GM18508 (cell line): ENCODE results near the gene MNAT1.

Experiments used
- ATAC-seq: cut with Tn5 transposase; IDR thresholded peaks from one replicate; pipeline ENCODE4 v1.9.1; 2021; ENCODE audit warnings: moderate number of reproducible peaks; ENCODE audit not compliant: insufficient read depth, unreplicated experiment

The MNAT1 gene

DNA sequence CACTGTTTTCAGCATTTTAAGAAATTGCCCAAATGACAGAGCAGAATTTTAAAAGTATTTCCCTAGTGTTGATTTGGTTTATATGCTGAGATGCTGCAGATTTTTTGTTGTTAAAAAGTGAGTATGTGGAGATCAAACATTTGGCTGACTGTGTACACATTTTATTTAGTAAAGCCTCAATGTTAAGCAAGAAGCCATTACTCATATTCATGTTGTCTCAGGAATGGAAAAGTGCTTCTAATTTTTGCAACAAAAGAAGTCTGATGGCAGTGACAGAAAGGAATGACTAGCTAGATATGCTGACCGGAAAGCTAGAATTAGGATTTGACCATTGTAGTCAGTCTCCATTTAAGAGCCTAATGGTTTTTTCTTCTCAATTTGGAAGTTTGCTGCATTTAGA is 269.0 kb downstream of the MNAT1 start:
- no peak for ATAC-seq

GRCh38 chr14:61019537-61019936 is 285.0 kb downstream of the MNAT1 start:
- no peak for ATAC-seq
